Activated naive CD8-positive, alpha-beta T cell treated with anti-CD3 and anti-CD28 coated beads for 36 hours (primary cell): ENCODE results near the gene DYNLRB2. TPM values are rescaled to one million over a fixed set of nuclear protein-coding genes. Genes with fewer than 3 reads are reported as not detected.

Experiments
- DNase-seq: peaks from one replicate; pipeline ENCODE4 v3.0.0; 2021
- H3K27ac Mint-ChIP-seq: one replicate; pipeline ENCODE4 v1.8.0; 2022; ENCODE audit warnings: mild to moderate bottlenecking, moderate library complexity, mixed read lengths
- H3K27me3 Mint-ChIP-seq: one replicate; pipeline ENCODE4 v1.8.0; 2022; ENCODE audit warnings: mild to moderate bottlenecking, mixed read lengths
- H3K36me3 Mint-ChIP-seq: one replicate; pipeline ENCODE4 v1.8.0; 2021; ENCODE audit warnings: mild to moderate bottlenecking, mixed read lengths
- H3K4me1 Mint-ChIP-seq: one replicate; pipeline ENCODE4 v1.8.0; 2021; ENCODE audit warnings: mixed read lengths
- H3K4me3 Mint-ChIP-seq: one replicate; pipeline ENCODE4 v1.8.0; 2022; ENCODE audit warnings: mild to moderate bottlenecking, moderate library complexity, mixed read lengths
- H3K9me3 Mint-ChIP-seq: one replicate; pipeline ENCODE4 v1.8.0; 2022; ENCODE audit warnings: mixed read lengths
- total RNA-seq, 2 experiments: library from RNA; stranded (reverse); gene quantifications; one replicate each; pipeline ENCODE4 v1.2.3, GENCODE V29; 2021

The DYNLRB2 gene
- total RNA-seq: under 1 TPM in 1 of 2 experiments, not detected in 1; 0.50 TPM

DNA sequence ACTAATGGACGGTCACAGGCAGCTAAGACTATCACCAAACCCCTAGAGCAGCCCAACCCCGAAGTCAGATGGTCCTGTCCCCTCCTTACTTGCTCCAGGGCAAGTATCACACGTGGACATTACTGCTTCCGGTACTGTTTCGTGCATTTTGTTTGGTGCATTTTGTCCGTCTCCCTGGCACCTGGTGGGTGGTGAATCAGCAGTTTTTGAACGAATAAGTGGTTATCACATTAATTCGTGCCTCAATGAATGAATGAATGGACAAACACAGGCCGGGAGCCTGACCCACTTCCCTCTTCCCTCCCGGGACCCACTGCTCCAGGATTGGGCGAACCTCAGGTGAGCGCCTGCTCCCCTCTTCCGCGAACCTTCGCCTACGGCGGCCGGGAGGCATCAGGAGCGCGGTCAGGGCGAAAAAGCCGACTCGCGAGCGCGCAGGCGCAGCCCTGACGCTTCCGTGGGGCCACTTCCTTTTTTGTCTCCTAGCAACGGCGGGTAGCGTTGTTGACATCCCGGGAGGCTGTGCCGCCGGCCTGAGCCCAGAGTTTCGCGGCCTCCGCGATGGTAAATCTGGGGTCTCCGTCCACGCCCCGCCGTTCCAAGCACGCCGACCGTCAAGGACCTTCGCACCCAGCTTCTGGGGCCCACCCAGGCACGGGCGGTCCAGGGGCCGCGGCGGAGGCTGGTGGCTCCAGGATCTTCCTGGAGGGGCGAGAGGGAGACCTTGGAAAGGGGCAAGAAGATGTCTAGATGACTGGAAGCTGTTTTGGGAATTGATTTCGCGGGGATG lies at the start of gene DYNLRB2:
DYNLRB2 (plus strand) TSS at position 478 of the 790 bp plus-strand sequence; CDS start at position 562, 84 bp downstream.
- Mint-ChIP-seq H3K9me3 (no peaks in the 10 kb centered on the region), H3K4me1 (peaks cover 12% of the 10 kb centered on the region), H3K36me3 (peaks cover 8% of the 10 kb centered on the region), H3K27me3 (peaks cover 16% of the 10 kb centered on the region), H3K4me3 (peak within 1 kb of the TSS; percentile 91), H3K27ac (peak within 1 kb of the TSS; percentile 95)
- peak; percentile 94 for DNase-seq

DNA sequence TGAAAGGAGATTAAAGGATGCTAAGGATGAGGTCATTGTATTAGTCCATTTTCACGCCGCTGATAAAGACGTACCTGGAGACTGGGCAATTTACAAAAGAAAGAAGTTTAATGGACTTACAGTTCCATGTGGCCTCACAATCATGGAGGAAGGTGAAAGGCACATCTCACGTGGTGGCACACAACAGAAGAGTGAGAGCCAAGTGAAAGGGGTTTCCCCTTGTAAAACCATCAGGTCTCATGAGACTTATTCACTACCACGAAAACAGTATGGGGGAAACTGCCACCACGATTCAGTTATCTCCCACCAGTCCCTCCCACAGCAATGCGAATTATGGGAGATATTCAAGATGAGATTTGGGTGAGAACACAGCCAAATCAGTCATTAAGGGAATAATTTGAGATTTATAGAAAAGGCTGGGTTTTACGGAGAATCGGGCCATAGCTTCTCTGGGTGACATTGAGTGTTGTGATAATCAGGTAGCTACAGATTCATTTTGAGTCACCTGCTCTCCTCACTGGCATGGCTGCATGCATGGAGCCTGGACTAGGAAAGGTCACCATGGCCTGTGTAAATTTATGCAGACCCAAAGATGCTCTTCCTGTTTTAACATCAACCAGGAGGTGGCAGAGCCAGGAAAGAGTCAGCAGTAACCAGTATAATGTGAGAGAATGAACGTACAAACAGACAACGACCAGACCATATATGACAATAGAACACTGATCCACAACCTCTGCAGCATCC lies 40.5 kb upstream of the DYNLRB2 start:
- no peak overlapping the region for H3K4me3 Mint-ChIP-seq
- no peak for DNase-seq
- peaks cover 12% of the 10 kb centered on the region for H3K4me1 Mint-ChIP-seq
- H3K27ac Mint-ChIP-seq: peak overlapping the region; percentile 1
- H3K36me3 Mint-ChIP-seq: peaks cover 4% of the 10 kb centered on the region
- H3K27me3 Mint-ChIP-seq: peaks cover 3% of the 10 kb centered on the region
- H3K9me3 Mint-ChIP-seq: peaks cover 9% of the 10 kb centered on the region

DNA sequence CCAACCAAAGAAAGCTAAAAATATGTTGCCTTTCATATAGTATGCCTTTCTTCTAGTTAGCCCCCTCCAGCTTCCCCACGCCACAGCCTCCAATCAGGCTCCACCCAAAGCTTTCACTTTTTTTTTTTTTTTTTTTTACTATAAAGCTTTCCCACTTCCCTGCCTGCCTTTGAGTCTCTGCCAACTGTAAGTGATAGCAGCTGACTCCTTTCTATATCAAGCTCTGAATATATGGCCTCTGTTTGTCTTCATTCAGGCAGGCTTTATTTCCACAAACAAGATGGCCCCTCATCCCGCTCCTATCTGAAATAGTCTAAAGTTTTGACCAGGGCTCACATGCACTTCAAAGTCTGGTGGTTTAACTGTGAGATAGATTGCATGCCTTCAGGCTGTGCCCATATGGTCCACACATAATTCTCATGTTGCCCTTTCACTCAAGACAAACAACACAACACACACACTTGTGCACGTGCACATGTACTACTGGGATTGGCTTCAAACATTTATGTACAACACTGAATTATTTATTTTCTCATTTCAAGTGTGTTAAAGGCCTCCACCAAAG lies 39.8 kb upstream of the DYNLRB2 start:
- H3K9me3 Mint-ChIP-seq: peaks cover 9% of the 10 kb centered on the region
- no peak for DNase-seq
- no peak overlapping the region for H3K27ac Mint-ChIP-seq
- peaks cover 3% of the 10 kb centered on the region for H3K27me3 Mint-ChIP-seq
- H3K4me1 Mint-ChIP-seq: peaks cover 12% of the 10 kb centered on the region
- no peak overlapping the region for H3K4me3 Mint-ChIP-seq
- H3K36me3 Mint-ChIP-seq: peaks cover 4% of the 10 kb centered on the region

DNA sequence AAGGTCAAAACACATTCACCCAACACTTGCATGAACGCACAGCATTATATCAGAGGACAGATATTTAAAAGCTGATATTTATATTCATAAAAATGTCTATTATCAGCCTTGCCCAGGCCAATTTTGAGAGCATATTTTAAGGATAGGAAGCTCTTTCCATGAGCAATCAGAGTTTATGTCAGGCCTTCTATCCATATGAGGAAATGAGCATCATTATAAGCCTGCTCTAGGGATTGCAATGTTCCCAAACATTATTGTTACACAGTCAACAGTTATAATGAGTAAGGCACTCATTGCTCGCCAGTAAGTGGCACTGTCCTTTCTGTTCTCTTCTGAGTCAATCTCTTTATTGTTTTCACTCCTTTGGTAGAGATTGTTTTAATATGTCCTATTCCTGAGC lies 37.7 kb upstream of the DYNLRB2 start:
- H3K27me3 Mint-ChIP-seq: peaks cover 4% of the 10 kb centered on the region
- H3K36me3 Mint-ChIP-seq: peaks cover 4% of the 10 kb centered on the region
- DNase-seq: no peak
- H3K4me1 Mint-ChIP-seq: peaks cover 12% of the 10 kb centered on the region
- peaks cover 9% of the 10 kb centered on the region for H3K9me3 Mint-ChIP-seq
- H3K4me3 Mint-ChIP-seq: no peak overlapping the region
- no peak overlapping the region for H3K27ac Mint-ChIP-seq

DNA sequence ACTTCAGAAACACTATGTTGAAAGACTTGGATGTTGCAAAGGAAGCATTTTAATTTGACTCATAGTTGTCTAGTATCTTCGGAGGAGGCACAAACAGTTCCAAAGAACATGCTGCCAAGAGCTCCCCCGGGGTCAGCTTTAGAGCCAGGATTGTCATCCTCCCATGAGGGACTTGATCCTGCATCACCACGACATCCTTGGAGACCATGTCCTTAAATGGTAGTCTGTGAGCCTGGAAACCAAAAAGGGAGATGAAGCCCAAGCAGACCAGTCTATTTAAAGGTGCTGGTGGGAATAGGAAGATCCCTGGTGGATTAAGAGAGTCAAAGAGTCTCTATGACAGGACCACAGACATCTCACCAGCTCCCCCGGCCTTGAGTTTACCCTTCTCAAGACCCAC lies 33.3 kb upstream of the DYNLRB2 start:
- Mint-ChIP-seq H3K4me3 (no peak overlapping the region), H3K27ac (no peak overlapping the region), H3K4me1 (peaks cover 3% of the 10 kb centered on the region), H3K9me3 (peaks cover 3% of the 10 kb centered on the region), H3K27me3 (peaks cover 13% of the 10 kb centered on the region), H3K36me3 (no peaks in the 10 kb centered on the region)
- no peak for DNase-seq

DNA sequence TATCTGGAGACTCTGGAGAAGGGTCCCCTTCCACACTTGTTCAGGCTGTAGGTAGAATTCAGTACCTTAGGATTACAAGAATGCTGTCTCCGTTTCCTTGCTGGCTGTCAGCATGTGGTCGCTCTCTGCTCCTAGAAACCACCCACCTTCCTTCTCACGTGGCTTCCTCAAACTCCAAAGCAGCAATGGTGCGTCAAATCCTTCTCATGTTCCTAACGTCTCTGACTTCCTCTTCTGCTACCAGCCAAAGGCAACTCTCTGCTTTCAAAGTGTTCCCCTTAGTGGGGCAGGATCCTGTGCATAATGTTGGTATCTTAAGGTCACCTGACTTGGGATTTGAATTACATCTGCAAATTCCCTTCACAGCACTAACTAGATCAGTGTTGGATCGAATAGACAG lies 30.9 kb upstream of the DYNLRB2 start:
- H3K27ac Mint-ChIP-seq: no peak overlapping the region

DNA sequence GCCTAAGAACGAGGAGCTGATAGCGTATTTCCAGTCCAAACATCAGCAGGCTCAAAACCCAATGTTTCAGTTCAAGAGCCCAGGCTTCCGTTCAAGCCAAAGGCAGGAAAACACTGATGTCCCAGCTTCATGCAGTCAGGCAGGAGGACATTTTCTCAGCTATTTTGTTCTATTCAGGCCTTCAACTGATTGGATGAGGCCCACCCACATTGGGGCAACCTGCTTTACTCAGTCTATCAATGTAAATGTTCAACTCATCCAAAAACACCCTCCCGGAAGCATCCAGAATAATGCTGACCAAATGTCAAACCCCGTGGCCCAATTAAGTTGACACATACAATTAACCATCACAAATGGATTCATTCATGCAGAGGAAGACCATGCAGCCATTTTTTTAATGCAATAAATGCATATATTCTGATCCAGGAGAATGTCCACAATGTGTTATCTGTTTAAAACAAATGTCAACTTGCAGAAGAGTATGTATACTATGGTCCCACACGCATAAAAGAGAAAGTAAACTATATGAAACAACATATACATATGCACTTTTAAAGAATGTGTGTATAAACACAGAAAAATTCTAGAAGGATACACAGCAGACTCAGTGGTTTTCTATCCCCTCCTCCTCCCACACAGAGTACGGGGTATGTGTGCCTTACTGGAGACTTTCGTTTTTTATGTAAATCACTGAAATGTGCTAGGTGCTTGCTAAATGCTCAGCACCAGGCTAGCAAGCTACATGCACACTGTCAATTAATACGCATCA lies 28.8 kb upstream of the DYNLRB2 start:
- peaks cover 3% of the 10 kb centered on the region for H3K4me1 Mint-ChIP-seq
- H3K36me3 Mint-ChIP-seq: no peaks in the 10 kb centered on the region
- H3K9me3 Mint-ChIP-seq: no peaks in the 10 kb centered on the region
- H3K27ac Mint-ChIP-seq: no peak overlapping the region
- H3K27me3 Mint-ChIP-seq: peaks cover 23% of the 10 kb centered on the region
- H3K4me3 Mint-ChIP-seq: no peak overlapping the region
- no peak for DNase-seq

More for the DNA sequence above, 30.9 kb upstream of the DYNLRB2 start:
- H3K27me3 Mint-ChIP-seq: peaks cover 23% of the 10 kb centered on the region
- DNase-seq: no peak
- no peak overlapping the region for H3K4me3 Mint-ChIP-seq
- peaks cover 3% of the 10 kb centered on the region for H3K4me1 Mint-ChIP-seq
- H3K36me3 Mint-ChIP-seq: no peaks in the 10 kb centered on the region
- no peaks in the 10 kb centered on the region for H3K9me3 Mint-ChIP-seq

DNA sequence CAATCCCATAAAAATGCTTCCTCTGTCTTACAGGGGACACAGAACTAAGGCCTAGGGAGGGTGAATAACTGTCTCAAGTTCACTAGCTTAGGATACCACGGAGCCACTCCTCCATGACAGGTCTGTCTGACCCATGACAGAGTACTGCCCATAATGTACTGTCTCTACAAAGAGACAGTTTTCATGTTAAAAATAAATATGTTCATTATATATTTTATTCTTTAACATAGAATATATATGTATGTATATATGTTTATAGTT lies 28.3 kb upstream of the DYNLRB2 start:
- DNase-seq: no peak
- Mint-ChIP-seq H3K9me3 (no peaks in the 10 kb centered on the region), H3K4me1 (peaks cover 6% of the 10 kb centered on the region), H3K36me3 (no peaks in the 10 kb centered on the region), H3K4me3 (no peak overlapping the region), H3K27me3 (peaks cover 23% of the 10 kb centered on the region), H3K27ac (no peak overlapping the region)

DNA sequence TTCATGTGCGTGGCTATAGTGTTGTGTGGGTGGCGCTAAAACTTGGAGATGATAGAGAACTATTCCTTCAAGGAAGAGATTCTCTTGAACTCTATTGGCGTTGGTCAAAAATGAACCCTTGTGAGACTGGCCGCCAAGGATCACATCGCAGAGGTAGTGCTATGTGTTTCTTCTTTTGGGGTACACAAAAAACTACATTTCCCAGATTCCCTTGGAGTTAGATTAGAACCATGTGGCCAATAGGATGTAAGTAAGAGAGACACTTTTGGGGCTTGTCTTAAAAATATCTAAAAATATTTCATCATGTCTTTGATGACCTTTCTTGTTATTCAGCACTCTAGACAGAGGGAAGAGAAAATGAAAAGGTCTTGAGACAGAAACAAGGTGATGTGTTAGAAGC lies 25.4 kb upstream of the DYNLRB2 start:
- peaks cover 10% of the 10 kb centered on the region for H3K27me3 Mint-ChIP-seq
- H3K4me3 Mint-ChIP-seq: no peak overlapping the region
- no peak for DNase-seq
- H3K4me1 Mint-ChIP-seq: peaks cover 21% of the 10 kb centered on the region
- no peaks in the 10 kb centered on the region for H3K36me3 Mint-ChIP-seq
- no peak overlapping the region for H3K27ac Mint-ChIP-seq
- no peaks in the 10 kb centered on the region for H3K9me3 Mint-ChIP-seq

DNA sequence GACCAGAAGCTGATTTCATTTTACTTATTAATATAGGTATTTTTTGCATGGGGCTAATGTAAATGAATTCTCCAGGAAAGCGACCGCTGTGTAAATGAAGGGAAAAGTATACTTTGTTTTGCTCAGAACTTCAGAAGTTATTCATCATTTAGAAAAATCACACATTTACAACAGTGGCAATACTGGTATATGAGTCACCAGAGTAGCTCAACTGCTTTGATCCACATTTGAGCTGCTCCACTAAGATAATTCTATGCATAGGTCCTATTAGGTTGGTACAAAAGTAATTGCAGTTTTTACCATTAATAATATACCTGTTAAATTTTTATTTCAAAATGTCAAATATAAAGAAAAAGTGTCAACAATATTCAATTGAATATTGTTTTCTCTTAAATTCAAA lies 22.9 kb upstream of the DYNLRB2 start:
- Mint-ChIP-seq H3K9me3 (no peaks in the 10 kb centered on the region), H3K27ac (no peak overlapping the region), H3K36me3 (no peaks in the 10 kb centered on the region), H3K4me3 (no peak overlapping the region), H3K4me1 (peaks cover 21% of the 10 kb centered on the region), H3K27me3 (peaks cover 10% of the 10 kb centered on the region)
- DNase-seq: no peak

DNA sequence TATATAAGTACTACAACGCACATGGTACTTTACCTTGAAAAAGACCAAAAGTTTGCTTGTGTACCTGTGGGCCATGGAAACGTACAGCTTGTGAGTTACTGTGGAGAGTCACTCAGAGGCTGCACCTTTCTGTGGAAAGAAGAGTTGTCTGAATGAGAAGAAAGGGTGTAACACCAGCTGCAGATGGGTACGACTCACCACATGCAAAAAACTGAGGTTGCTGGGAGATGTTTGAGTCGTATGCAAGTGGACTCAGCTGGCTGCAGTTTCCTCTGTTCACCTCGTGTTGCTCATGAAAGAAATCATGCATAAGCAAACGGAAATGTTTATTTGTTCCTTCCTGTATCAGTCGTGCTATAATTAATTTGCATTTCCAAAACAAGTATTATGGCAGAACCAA lies 22.4 kb upstream of the DYNLRB2 start:
- peaks cover 5% of the 10 kb centered on the region for H3K27me3 Mint-ChIP-seq
- H3K36me3 Mint-ChIP-seq: no peaks in the 10 kb centered on the region
- peaks cover 21% of the 10 kb centered on the region for H3K4me1 Mint-ChIP-seq
- H3K27ac Mint-ChIP-seq: no peak overlapping the region
- no peaks in the 10 kb centered on the region for H3K9me3 Mint-ChIP-seq
- DNase-seq: peak; percentile 8
- H3K4me3 Mint-ChIP-seq: no peak overlapping the region

DNA sequence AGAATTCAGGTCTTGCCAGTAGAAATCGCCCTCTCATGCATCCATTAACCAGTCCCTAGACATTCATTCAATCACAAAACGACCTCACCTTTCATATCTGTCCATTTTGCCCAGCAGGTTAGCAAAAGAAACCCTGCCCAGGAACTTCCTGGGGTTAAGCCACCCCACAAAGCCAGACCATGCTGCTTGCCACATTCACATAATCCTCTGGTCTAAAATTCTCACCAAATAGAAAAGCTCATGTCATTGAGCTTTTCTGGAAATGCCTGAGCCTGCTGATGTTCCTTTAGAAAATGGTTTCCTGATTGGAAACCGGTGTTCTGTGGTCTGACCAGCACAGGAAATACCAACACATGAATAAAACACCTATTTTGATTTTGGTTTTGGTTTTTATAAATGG lies 21.6 kb upstream of the DYNLRB2 start:
- Mint-ChIP-seq H3K27me3 (no peaks in the 10 kb centered on the region), H3K27ac (peak overlapping the region; percentile 46), H3K9me3 (no peaks in the 10 kb centered on the region), H3K36me3 (no peaks in the 10 kb centered on the region), H3K4me3 (no peak overlapping the region), H3K4me1 (peaks cover 21% of the 10 kb centered on the region)
- DNase-seq: no peak

DNA sequence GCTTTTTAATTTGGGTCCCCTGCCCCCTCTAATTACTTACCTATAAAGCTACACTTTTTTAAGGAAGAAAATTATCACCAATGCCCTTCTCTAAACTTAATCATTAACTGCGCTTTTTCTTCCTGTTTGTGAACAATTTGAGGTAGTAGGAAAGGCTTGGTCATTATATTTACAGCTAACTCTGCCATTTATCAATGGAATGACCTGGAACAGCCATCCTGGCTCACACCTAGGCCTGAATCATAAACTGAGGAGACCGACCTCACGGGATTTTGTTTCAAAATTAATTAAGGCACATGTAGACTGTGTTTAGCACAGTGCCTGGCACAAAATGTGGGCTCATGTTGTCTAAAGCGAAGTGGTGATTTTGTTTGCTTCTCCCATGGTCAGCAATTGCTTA lies 15.4 kb upstream of the DYNLRB2 start:
- H3K4me3 Mint-ChIP-seq: no peak overlapping the region
- no peak overlapping the region for H3K27ac Mint-ChIP-seq
- no peaks in the 10 kb centered on the region for H3K9me3 Mint-ChIP-seq
- no peak for DNase-seq
- H3K27me3 Mint-ChIP-seq: peaks cover 3% of the 10 kb centered on the region
- no peaks in the 10 kb centered on the region for H3K36me3 Mint-ChIP-seq
- peaks cover 2% of the 10 kb centered on the region for H3K4me1 Mint-ChIP-seq

DNA sequence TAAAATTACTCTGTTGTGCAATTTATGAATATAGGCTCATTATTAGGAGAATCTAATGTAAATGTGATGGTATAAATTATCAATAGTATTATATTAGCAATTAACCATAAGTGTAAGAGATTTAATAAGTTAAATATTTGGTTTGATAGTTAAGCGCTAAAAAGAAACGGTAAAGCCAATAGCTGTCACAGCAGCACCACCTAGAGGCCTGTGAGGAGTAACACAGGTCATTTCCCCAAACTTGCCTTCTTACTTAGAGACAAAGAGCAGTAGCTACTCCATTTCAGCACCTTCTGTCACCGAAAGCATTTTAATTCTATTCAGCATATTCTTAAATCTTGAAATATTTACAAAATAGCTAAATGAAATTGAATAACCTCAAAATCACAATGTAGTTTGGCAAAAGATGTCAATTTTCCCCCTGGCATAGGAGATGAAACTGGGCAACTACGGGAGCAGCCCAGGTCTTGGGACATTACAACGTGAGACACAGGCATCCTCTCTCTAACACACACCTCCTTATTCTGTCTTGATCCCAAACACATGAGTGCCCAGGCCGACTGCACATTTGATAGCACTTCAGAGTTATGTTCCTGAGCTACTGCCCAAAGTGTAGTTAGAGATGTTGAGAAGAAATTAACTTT lies 14.3 kb upstream of the DYNLRB2 start:
- H3K36me3 Mint-ChIP-seq: no peaks in the 10 kb centered on the region
- H3K4me1 Mint-ChIP-seq: peaks cover 2% of the 10 kb centered on the region
- peak; percentile 46 for DNase-seq
- peaks cover 3% of the 10 kb centered on the region for H3K27me3 Mint-ChIP-seq
- no peaks in the 10 kb centered on the region for H3K9me3 Mint-ChIP-seq
- no peak overlapping the region for H3K27ac Mint-ChIP-seq
- H3K4me3 Mint-ChIP-seq: no peak overlapping the region

DNA sequence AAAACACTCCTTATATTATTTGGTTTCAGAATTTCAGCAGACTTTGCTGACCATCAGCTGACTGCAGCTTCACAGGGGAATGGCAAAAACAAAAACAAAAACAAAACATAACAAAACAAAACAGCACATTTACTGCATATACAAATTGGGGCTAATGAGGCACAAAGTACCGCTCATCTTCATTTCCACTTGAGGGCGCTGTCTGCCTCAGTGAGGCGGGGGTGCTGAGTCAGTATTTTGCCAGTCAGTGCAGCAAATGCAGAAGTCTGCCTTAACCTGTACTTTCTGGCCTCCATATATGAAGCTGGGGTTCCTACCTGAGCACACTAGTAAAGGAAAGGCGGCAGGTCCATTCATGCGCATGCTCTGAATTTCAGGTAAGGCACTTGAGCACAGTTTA lies 13.5 kb upstream of the DYNLRB2 start:
- Mint-ChIP-seq H3K4me3 (no peak overlapping the region), H3K36me3 (no peaks in the 10 kb centered on the region), H3K4me1 (peaks cover 2% of the 10 kb centered on the region), H3K27ac (no peak overlapping the region), H3K27me3 (peaks cover 3% of the 10 kb centered on the region), H3K9me3 (no peaks in the 10 kb centered on the region)
- peak; percentile 53 for DNase-seq
